ENCODE results near the gene SQSTM1.

DNA sequence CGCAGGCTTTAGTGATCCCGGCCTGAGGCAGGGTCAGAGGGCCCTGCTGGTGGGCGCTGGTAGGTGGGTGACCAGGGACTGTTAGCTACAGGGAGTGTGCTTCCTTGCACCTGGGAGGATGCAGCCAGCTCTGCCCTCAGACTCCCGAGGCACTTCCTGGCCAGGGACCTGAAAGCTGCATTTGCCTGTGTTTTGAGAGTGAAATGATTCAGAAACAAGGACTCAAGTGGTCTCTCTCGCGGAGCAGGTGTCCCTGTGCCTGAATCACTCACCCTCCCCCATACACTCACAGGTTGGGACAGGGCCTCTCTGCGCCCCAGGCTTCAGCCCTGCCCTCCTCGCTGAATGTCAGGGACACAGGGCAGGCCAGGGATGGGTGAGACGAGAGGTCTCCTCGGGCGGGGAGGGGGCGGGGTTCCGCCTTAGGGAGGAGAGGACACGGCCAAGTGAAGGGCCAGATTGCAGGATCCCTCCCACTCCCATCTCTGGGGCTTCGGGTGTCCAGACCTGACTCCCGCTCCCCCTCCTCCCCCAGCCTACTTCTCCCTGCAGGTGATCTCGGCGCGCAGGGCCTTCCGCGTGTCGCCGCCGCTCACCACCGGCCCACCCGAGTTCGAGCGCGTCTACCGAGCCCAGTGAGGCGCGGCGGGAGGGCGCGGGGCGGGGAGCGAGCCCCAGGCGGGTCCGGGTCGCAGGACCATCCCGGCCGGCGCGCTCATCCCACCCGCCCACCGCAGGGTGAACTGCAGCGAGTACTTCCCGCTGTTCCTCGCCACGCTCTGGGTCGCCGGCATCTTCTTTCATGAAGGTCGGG is 25.4 kb upstream of the SQSTM1 start:
- no peak for TF ChIP-seq POLR2A (IDR thresholded peaks at IDR 0.05)
- TF ChIP-seq CTCF (IDR thresholded peaks at IDR 0.05) = no peak
- no peak for TF ChIP-seq EP300 (IDR thresholded peaks at IDR 0.05)

All from tibial nerve (tissue), 4 donors.